T-helper 2 cell treated with Interferon-gamma antibody and Interleukin-4, amounts not matched to agents 5 μg/mL and 100 μg/mL, for 36 hours (primary cell): Measurements from ENCODE around the gene CEP112.
"Not testable (repeated sequence)": the region's sequence is repeated elsewhere in the genome, so short reads cannot be mapped to it uniquely, and the experiment has no call there.

ENCODE experiments used
- DNase-seq: peaks from one replicate; pipeline ENCODE4 v3.0.0; 2021; ENCODE audit warnings: low spot score
- H3K27ac Mint-ChIP-seq: one replicate; pipeline ENCODE4 v1.8.0; 2021; ENCODE audit warnings: mild to moderate bottlenecking, mixed read lengths
- H3K27me3 Mint-ChIP-seq: one replicate; pipeline ENCODE4 v1.8.0; 2021; ENCODE audit warnings: low read depth, mixed read lengths
- H3K36me3 Mint-ChIP-seq: one replicate; pipeline ENCODE4 v1.8.0; 2021; ENCODE audit warnings: low read depth, mixed read lengths
- H3K4me1 Mint-ChIP-seq: one replicate; pipeline ENCODE4 v1.8.0; 2021; ENCODE audit warnings: low read depth, mixed read lengths
- H3K4me3 Mint-ChIP-seq: one replicate; pipeline ENCODE4 v1.8.0; 2022; ENCODE audit warnings: mild to moderate bottlenecking, moderate library complexity, mixed read lengths
- H3K9me3 Mint-ChIP-seq: one replicate; pipeline ENCODE4 v1.8.0; 2021; ENCODE audit warnings: mixed read lengths

CEP112 gene

GRCh38 chr17:65857718-65858117 lies 334.2 kb downstream of the CEP112 start:
- DNase-seq: no peak
- H3K9me3 Mint-ChIP-seq: no peaks in the 10 kb centered on the region
- H3K4me1 Mint-ChIP-seq: no peaks in the 10 kb centered on the region

GRCh38 chr17:65856865-65857264 lies 335.1 kb downstream of the CEP112 start:
- H3K9me3 Mint-ChIP-seq: no peaks in the 10 kb centered on the region
- no peaks in the 10 kb centered on the region for H3K36me3 Mint-ChIP-seq
- H3K4me1 Mint-ChIP-seq: no peaks in the 10 kb centered on the region
- H3K27ac Mint-ChIP-seq: no peak overlapping the region
- H3K4me3 Mint-ChIP-seq: no peak overlapping the region
- peaks cover 4% of the 10 kb centered on the region for H3K27me3 Mint-ChIP-seq
- no peak for DNase-seq

More at GRCh38 chr17:65857718-65858117, 334.2 kb downstream of the CEP112 start:
- no peak overlapping the region for H3K4me3 Mint-ChIP-seq
- no peak overlapping the region for H3K27ac Mint-ChIP-seq
- H3K27me3 Mint-ChIP-seq: no peaks in the 10 kb centered on the region
- no peaks in the 10 kb centered on the region for H3K36me3 Mint-ChIP-seq

- peaks cover 4% of the 10 kb centered on the region for H3K27me3 Mint-ChIP-seq
- H3K9me3 Mint-ChIP-seq: no peaks in the 10 kb centered on the region
- H3K27ac Mint-ChIP-seq: no peak overlapping the region
- no peak for DNase-seq
- H3K36me3 Mint-ChIP-seq: no peaks in the 10 kb centered on the region
- H3K4me3 Mint-ChIP-seq: no peak overlapping the region
- no peaks in the 10 kb centered on the region for H3K4me1 Mint-ChIP-seq
These were observed 336.3 kb downstream of the CEP112 start for GRCh38 chr17:65855675-65856074.

GRCh38 chr17:65855245-65855644 lies 336.7 kb downstream of the CEP112 start:
- DNase-seq: no peak
- Mint-ChIP-seq H3K4me1 (no peaks in the 10 kb centered on the region), H3K27ac (no peak overlapping the region), H3K27me3 (peaks cover 4% of the 10 kb centered on the region), H3K4me3 (no peak overlapping the region), H3K9me3 (no peaks in the 10 kb centered on the region), H3K36me3 (no peaks in the 10 kb centered on the region)

GRCh38 chr17:65853816-65854215 lies 338.1 kb downstream of the CEP112 start:
- H3K27me3 Mint-ChIP-seq: peaks cover 4% of the 10 kb centered on the region
- no peak overlapping the region for H3K27ac Mint-ChIP-seq
- H3K4me3 Mint-ChIP-seq: no peak overlapping the region
- no peaks in the 10 kb centered on the region for H3K4me1 Mint-ChIP-seq
- no peak for DNase-seq
- H3K36me3 Mint-ChIP-seq: no peaks in the 10 kb centered on the region
- no peaks in the 10 kb centered on the region for H3K9me3 Mint-ChIP-seq

- H3K27ac Mint-ChIP-seq: no peak overlapping the region
- H3K4me1 Mint-ChIP-seq: no peaks in the 10 kb centered on the region
- no peaks in the 10 kb centered on the region for H3K36me3 Mint-ChIP-seq
- no peak for DNase-seq
- H3K9me3 Mint-ChIP-seq: no peaks in the 10 kb centered on the region
- no peak overlapping the region for H3K4me3 Mint-ChIP-seq
- peaks cover 4% of the 10 kb centered on the region for H3K27me3 Mint-ChIP-seq
These were observed 339.0 kb downstream of the CEP112 start for GRCh38 chr17:65852911-65853310.

GRCh38 chr17:65851965-65852736 lies 339.8 kb downstream of the CEP112 start:
- Mint-ChIP-seq H3K4me3 (no peak overlapping the region), H3K4me1 (no peaks in the 10 kb centered on the region), H3K27me3 (peaks cover 4% of the 10 kb centered on the region), H3K36me3 (no peaks in the 10 kb centered on the region), H3K27ac (no peak overlapping the region), H3K9me3 (no peaks in the 10 kb centered on the region)
- no peak for DNase-seq

- Mint-ChIP-seq H3K4me1 (no peaks in the 10 kb centered on the region), H3K27me3 (peaks cover 4% of the 10 kb centered on the region), H3K9me3 (no peaks in the 10 kb centered on the region), H3K4me3 (no peak overlapping the region), H3K36me3 (no peaks in the 10 kb centered on the region), H3K27ac (no peak overlapping the region)
- DNase-seq: no peak
These were observed 341.4 kb downstream of the CEP112 start for GRCh38 chr17:65850486-65850885.

- Mint-ChIP-seq H3K9me3 (no peaks in the 10 kb centered on the region), H3K36me3 (no peaks in the 10 kb centered on the region), H3K4me3 (no peak overlapping the region), H3K27me3 (peaks cover 4% of the 10 kb centered on the region), H3K4me1 (no peaks in the 10 kb centered on the region), H3K27ac (no peak overlapping the region)
- DNase-seq: no peak
These were observed 343.2 kb downstream of the CEP112 start for GRCh38 chr17:65848751-65849150.

- no peak overlapping the region for H3K4me3 Mint-ChIP-seq
- H3K27ac Mint-ChIP-seq: no peak overlapping the region
- H3K36me3 Mint-ChIP-seq: no peaks in the 10 kb centered on the region
- peaks cover 24% of the 10 kb centered on the region for H3K9me3 Mint-ChIP-seq
- DNase-seq: no peak
- H3K4me1 Mint-ChIP-seq: no peaks in the 10 kb centered on the region
- H3K27me3 Mint-ChIP-seq: peaks cover 3% of the 10 kb centered on the region
These were observed 350.8 kb downstream of the CEP112 start for GRCh38 chr17:65841089-65841488.

- H3K4me3 Mint-ChIP-seq, H3K27ac Mint-ChIP-seq, H3K36me3 Mint-ChIP-seq, H3K4me1 Mint-ChIP-seq, H3K27me3 Mint-ChIP-seq, DNase-seq: not testable (repeated sequence)
- H3K9me3 Mint-ChIP-seq: peaks cover 57% of the 10 kb centered on the region
These were observed 354.7 kb downstream of the CEP112 start for GRCh38 chr17:65837232-65837631.

- no peak for DNase-seq
- H3K4me3 Mint-ChIP-seq: no peak overlapping the region
- H3K27ac Mint-ChIP-seq: no peak overlapping the region
- H3K9me3 Mint-ChIP-seq: peaks cover 54% of the 10 kb centered on the region
- H3K27me3 Mint-ChIP-seq: no peaks in the 10 kb centered on the region
- H3K4me1 Mint-ChIP-seq: no peaks in the 10 kb centered on the region
- peaks cover 1% of the 10 kb centered on the region for H3K36me3 Mint-ChIP-seq
These were observed 358.7 kb downstream of the CEP112 start for GRCh38 chr17:65833214-65833613.

- no peak overlapping the region for H3K4me3 Mint-ChIP-seq
- no peaks in the 10 kb centered on the region for H3K4me1 Mint-ChIP-seq
- H3K9me3 Mint-ChIP-seq: peaks cover 43% of the 10 kb centered on the region
- no peak for DNase-seq
- H3K27me3 Mint-ChIP-seq: no peaks in the 10 kb centered on the region
- H3K36me3 Mint-ChIP-seq: peaks cover 1% of the 10 kb centered on the region
- H3K27ac Mint-ChIP-seq: no peak overlapping the region
These were observed 361.6 kb downstream of the CEP112 start for GRCh38 chr17:65830356-65830755.

- not testable (repeated sequence) for H3K36me3 Mint-ChIP-seq, H3K27me3 Mint-ChIP-seq, H3K27ac Mint-ChIP-seq, H3K4me3 Mint-ChIP-seq, DNase-seq, H3K9me3 Mint-ChIP-seq, H3K4me1 Mint-ChIP-seq
These were observed 365.4 kb downstream of the CEP112 start for GRCh38 chr17:65826577-65826976.

- no peak for DNase-seq
- no peaks in the 10 kb centered on the region for H3K4me1 Mint-ChIP-seq
- H3K27ac Mint-ChIP-seq: no peak overlapping the region
- H3K9me3 Mint-ChIP-seq: no peaks in the 10 kb centered on the region
- no peak overlapping the region for H3K4me3 Mint-ChIP-seq
- H3K27me3 Mint-ChIP-seq: no peaks in the 10 kb centered on the region
- no peaks in the 10 kb centered on the region for H3K36me3 Mint-ChIP-seq
These were observed 367.0 kb downstream of the CEP112 start for GRCh38 chr17:65824901-65825300.
